CD4-positive, alpha-beta T cell (primary cell): ENCODE measurements around the gene AOC3. TPM values are rescaled to one million over a fixed set of nuclear protein-coding genes. Genes with fewer than 3 reads are reported as not detected.
"Not testable (repeated sequence)": the region's sequence is repeated elsewhere in the genome, so short reads cannot be mapped to it uniquely, and the experiment has no call there.

Experiments used
- ATAC-seq: fragments of 200-7000 bp; cut with Tn5 transposase; one replicate; pipeline ENCODE4 v1.10.0; 2022; ENCODE audit warnings: mild to moderate bottlenecking; ENCODE audit not compliant: poor library complexity
- CTCF ChIA-PET: fragments of 350-600 bp; sonication (Branson Sonifier 250); formaldehyde crosslinking; loops from one replicate; lab custom pipeline; 2021; ENCODE audit warnings: antibody characterized with exemption, inconsistent platforms; lab: Charles Lee
- POLR2A ChIA-PET: fragments of 350-600 bp; sonication (Branson Sonifier 250); formaldehyde crosslinking; loops from one replicate; lab custom pipeline; 2021; ENCODE audit warnings: antibody characterized with exemption, inconsistent platforms; lab: Charles Lee
- DNase-seq, 14 experiments: peaks; one replicate each; pipeline ENCODE4 v3.0.0-alpha.2; 2013 to 2020; ENCODE audit warnings: mixed read lengths in 2 of 14
- H3K27ac ChIP-seq, 2 donors: one replicate each; pipeline versions ENCODE4 v1.5.1 to v1.7.0; 2013; ENCODE audit warnings: low read length in 2 of 2, low read depth in 1 of 2, mild to moderate bottlenecking in 1 of 2
- H3K27me3 ChIP-seq, 2 experiments: 1 replicate in 1 of 2; 2 replicates in 1 of 2; pipeline versions ENCODE4 v1.6.1 to v1.7.0; 2013; ENCODE audit warnings: low read length in 2 of 2, control low read depth in 1 of 2, mild to moderate bottlenecking in 1 of 2, moderate library complexity in 1 of 2; ENCODE audit not compliant: insufficient read depth in 2 of 2, control insufficient read depth in 1 of 2
- H3K36me3 ChIP-seq: one replicate; pipeline ENCODE4 v1.6.1; 2013; ENCODE audit warnings: low read length, control low read depth; ENCODE audit not compliant: insufficient read depth
- H3K4me1 ChIP-seq: one replicate; pipeline ENCODE4 v1.6.1; 2013; ENCODE audit warnings: low read length, control low read depth; ENCODE audit not compliant: insufficient read depth
- H3K4me3 ChIP-seq: one replicate; pipeline ENCODE4 v1.5.1; 2013; ENCODE audit warnings: mild to moderate bottlenecking, low read length, moderate library complexity
- H3K9me3 ChIP-seq, 2 experiments: 1 replicate in 1 of 2; 2 replicates in 1 of 2; pipeline versions ENCODE4 v1.6.1 to v1.7.0; 2013; ENCODE audit warnings: low read length in 2 of 2, mild to moderate bottlenecking in 2 of 2, control low read depth in 1 of 2, moderate library complexity in 1 of 2; ENCODE audit not compliant: control insufficient read depth in 1 of 2, insufficient read depth in 1 of 2
- H3K27ac Mint-ChIP-seq: one replicate; pipeline ENCODE4 v1.8.0; 2020; ENCODE audit warnings: mixed read lengths
- H3K27me3 Mint-ChIP-seq: one replicate; pipeline ENCODE4 v1.8.0; 2021; ENCODE audit warnings: mixed read lengths
- H3K36me3 Mint-ChIP-seq: one replicate; pipeline ENCODE4 v1.8.0; 2021; ENCODE audit warnings: low read depth, mixed read lengths
- H3K4me1 Mint-ChIP-seq: one replicate; pipeline ENCODE4 v1.8.0; 2021; ENCODE audit warnings: low read depth, mixed read lengths
- H3K4me3 Mint-ChIP-seq: one replicate; pipeline ENCODE4 v1.8.0; 2020; ENCODE audit warnings: mild to moderate bottlenecking, mixed read lengths
- H3K9me3 Mint-ChIP-seq: one replicate; pipeline ENCODE4 v1.8.0; 2020; ENCODE audit warnings: mixed read lengths
- intact Hi-C, 2 experiments: fragments of 100-400 bp; cut with DNase I in 1 of 2; cut with micrococcal nuclease in 1 of 2; formaldehyde crosslinking; loops; one replicate each; pipeline versions ENCODE4 v1.15.1 to v1.9.0; 2023 to 2025; cut with DNase I, micrococcal nuclease
- total RNA-seq, 174 experiments: library from RNA in 2 of 174; stranded (reverse) in 2 of 174; gene quantifications; one replicate each; pipeline ENCODE4 v1.2.3 and lab custom pipeline; 2021 to 2026
- TF ChIP-seq, protein P1 (sequence below): fragments of 200-600 bp; IDR thresholded peaks from one replicate; pipeline ENCODE4 v1.8.0; 2022; ENCODE audit warnings: antibody characterized with exemption, mild to moderate bottlenecking

Gene AOC3
- total RNA-seq, 2 experiments from 2014 or later, result 0.78 to 1.0 TPM

- ATAC-seq (no peak), DNase-seq (no peak)
- Histone ChIP-seq H3K9me3 (no peaks in the 10 kb centered on the region), H3K36me3 (no peaks in the 10 kb centered on the region), H3K4me1 (no peaks in the 10 kb centered on the region), H3K4me3 (no peak overlapping the region), H3K27ac (no peak overlapping the region), H3K27me3 (peaks cover 0 to 2% of the 10 kb centered on the region in 2 experiments)
- TF ChIP-seq, protein P1, sequence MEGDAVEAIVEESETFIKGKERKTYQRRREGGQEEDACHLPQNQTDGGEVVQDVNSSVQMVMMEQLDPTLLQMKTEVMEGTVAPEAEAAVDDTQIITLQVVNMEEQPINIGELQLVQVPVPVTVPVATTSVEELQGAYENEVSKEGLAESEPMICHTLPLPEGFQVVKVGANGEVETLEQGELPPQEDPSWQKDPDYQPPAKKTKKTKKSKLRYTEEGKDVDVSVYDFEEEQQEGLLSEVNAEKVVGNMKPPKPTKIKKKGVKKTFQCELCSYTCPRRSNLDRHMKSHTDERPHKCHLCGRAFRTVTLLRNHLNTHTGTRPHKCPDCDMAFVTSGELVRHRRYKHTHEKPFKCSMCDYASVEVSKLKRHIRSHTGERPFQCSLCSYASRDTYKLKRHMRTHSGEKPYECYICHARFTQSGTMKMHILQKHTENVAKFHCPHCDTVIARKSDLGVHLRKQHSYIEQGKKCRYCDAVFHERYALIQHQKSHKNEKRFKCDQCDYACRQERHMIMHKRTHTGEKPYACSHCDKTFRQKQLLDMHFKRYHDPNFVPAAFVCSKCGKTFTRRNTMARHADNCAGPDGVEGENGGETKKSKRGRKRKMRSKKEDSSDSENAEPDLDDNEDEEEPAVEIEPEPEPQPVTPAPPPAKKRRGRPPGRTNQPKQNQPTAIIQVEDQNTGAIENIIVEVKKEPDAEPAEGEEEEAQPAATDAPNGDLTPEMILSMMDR, result no peak
- Mint-ChIP-seq H3K4me1 (no peaks in the 10 kb centered on the region), H3K4me3 (no peak overlapping the region), H3K36me3 (no peaks in the 10 kb centered on the region), H3K27me3 (no peaks in the 10 kb centered on the region), H3K9me3 (no peaks in the 10 kb centered on the region), H3K27ac (no peak overlapping the region)
- ChIA-PET CTCF (no interaction called here), POLR2A (no interaction called here)
- intact Hi-C loops, result no loop called here
Measured at GRCh38 chr17:42853968-42854790, 3.2 kb downstream of the AOC3 start.

DNA sequence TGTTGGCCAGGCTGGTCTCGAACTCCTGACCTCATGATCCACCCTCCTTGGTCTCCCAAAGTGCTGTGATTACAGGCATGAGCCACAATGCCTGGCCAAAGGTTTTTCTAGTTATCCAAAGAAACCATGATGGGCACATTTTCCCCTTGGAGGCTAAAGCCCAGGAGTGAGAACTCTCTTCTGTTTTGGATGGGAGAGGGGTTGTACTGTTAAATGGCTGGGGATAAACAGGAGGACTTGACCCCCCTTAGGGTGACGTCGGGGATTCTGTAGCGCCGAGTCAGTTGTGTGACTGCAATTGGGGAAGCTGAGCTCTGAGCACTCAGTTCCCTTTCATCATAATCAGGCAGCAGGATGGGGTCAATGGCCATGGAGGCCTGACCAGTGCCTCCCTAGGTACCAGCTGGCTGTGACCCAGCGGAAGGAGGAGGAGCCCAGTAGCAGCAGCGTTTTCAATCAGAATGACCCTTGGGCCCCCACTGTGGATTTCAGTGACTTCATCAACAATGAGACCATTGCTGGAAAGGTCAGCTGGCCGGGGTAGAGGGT, 4.1 kb downstream of the AOC3 start:
- Histone ChIP-seq H3K27ac (no peak overlapping the region), H3K4me1 (no peaks in the 10 kb centered on the region), H3K4me3 (no peak overlapping the region), H3K36me3 (no peaks in the 10 kb centered on the region), H3K27me3 (peaks cover 0 to 2% of the 10 kb centered on the region in 2 experiments), H3K9me3 (no peaks in the 10 kb centered on the region)
- no peaks in the 10 kb centered on the region for H3K27me3 Mint-ChIP-seq
- TF ChIP-seq, protein P1, result no peak
- no peak overlapping the region for H3K4me3 Mint-ChIP-seq
- no peaks in the 10 kb centered on the region for H3K4me1 Mint-ChIP-seq
- POLR2A ChIA-PET, result no interaction called here
- DNase-seq (no peak), ATAC-seq (no peak)
- intact Hi-C loops, result no loop called here
- no peaks in the 10 kb centered on the region for H3K36me3 Mint-ChIP-seq
- H3K9me3 Mint-ChIP-seq, result no peaks in the 10 kb centered on the region
- no peak overlapping the region for H3K27ac Mint-ChIP-seq
- CTCF ChIA-PET, result no interaction called here

- CTCF ChIA-PET, H3K36me3 ChIP-seq, H3K4me3 ChIP-seq, H3K9me3 ChIP-seq, POLR2A ChIA-PET, H3K9me3 Mint-ChIP-seq, ATAC-seq, H3K27me3 ChIP-seq, H3K4me3 Mint-ChIP-seq, H3K4me1 Mint-ChIP-seq, H3K27ac Mint-ChIP-seq, DNase-seq, H3K4me1 ChIP-seq, H3K36me3 Mint-ChIP-seq, intact Hi-C loops, H3K27me3 Mint-ChIP-seq, H3K27ac ChIP-seq: not testable (repeated sequence)
Measured at GRCh38 chr17:42856093-42856492, 5.1 kb downstream of the AOC3 start.

GRCh38 chr17:42856516-42856915, 5.5 kb downstream of the AOC3 start:
- intact Hi-C loops, H3K4me1 ChIP-seq, H3K27ac ChIP-seq, ATAC-seq, H3K4me1 Mint-ChIP-seq, CTCF ChIA-PET, H3K36me3 ChIP-seq, H3K9me3 Mint-ChIP-seq, POLR2A ChIA-PET, H3K27me3 ChIP-seq, H3K36me3 Mint-ChIP-seq, DNase-seq, H3K4me3 Mint-ChIP-seq, H3K9me3 ChIP-seq, H3K27me3 Mint-ChIP-seq, H3K4me3 ChIP-seq, H3K27ac Mint-ChIP-seq: not testable (repeated sequence)
